HepG2 (cell line): ENCODE data around the gene ARL14EP. TPM values are rescaled to one million over a fixed set of nuclear protein-coding genes. Genes with fewer than 3 reads are reported as not detected.

Experiments used
- ATAC-seq: fragments of 200-7000 bp; cut with Tn5 transposase; 3 replicates; pipeline ENCODE4 v1.9.1; 2020; ENCODE audit warnings: mild to moderate bottlenecking, moderate library complexity
- BruUV-seq: library from RNA; stranded (reverse); fragments of 400-500 nt; replicated peaks from 2 replicates; lab custom pipeline; 2021; lab: Mats Ljungman, UMichigan
- CTCF ChIA-PET: fragments of 300-600 bp; formaldehyde crosslinking; extraction: SDS; loops from one replicate; lab custom pipeline; 2021; ENCODE audit warnings: low total read pairs, inconsistent platforms, low intra/inter-chr PET ratio; lab: Yijun Ruan, JAX
- POLR2A ChIA-PET: fragments of 350-600 bp; sonication (Branson Sonifier 250); formaldehyde crosslinking; loops from one replicate; lab custom pipeline; 2020; ENCODE audit warnings: antibody characterized with exemption, inconsistent platforms; lab: Yijun Ruan, JAX
- DNase-seq: peaks from one replicate; pipeline ENCODE4 v3.0.0-alpha.2; 2015; ENCODE audit warnings: low spot score
- FAIRE-seq: peaks from 3 replicates; lab custom pipeline; 2011; peaks lifted over from hg19 to GRCh38; lab: Jason Lieb, UNC
- H2AFZ ChIP-seq: one replicate; pipeline ENCODE4 v1.6.1; 2011; ENCODE audit warnings: low read length, inconsistent platforms
- H3K27ac ChIP-seq: fragments of 300-600 bp; 3 replicates; pipeline ENCODE4 v1.8.0; 2011; ENCODE audit warnings: mixed run types, mild to moderate bottlenecking, mixed read lengths, low read length, inconsistent platforms; ENCODE audit not compliant: insufficient read depth; ENCODE audit errors: extremely low read length
- H3K27me3 ChIP-seq, 2 experiments: fragments of 200-600 bp in 1 of 2; 2 replicates in 1 of 2; 3 replicates in 1 of 2; pipeline versions ENCODE4 v1.6.0 to v1.8.0; 2011; ENCODE audit warnings: low read length in 2 of 2, mild to moderate bottlenecking in 2 of 2, moderate library complexity in 2 of 2, inconsistent platforms in 1 of 2; ENCODE audit not compliant: insufficient read depth in 2 of 2, control insufficient read depth in 1 of 2
- H3K36me3 ChIP-seq, 2 experiments: fragments of 200-600 bp in 1 of 2; replicated peaks in 1 of 2; 2 replicates in 1 of 2; 3 replicates in 1 of 2; pipeline versions ENCODE4 v1.5.1 to v1.8.0; 2011; ENCODE audit warnings: low read length in 2 of 2, inconsistent platforms in 1 of 2; ENCODE audit not compliant: insufficient read depth in 2 of 2, control insufficient read depth in 1 of 2
- H3K4me1 ChIP-seq: 2 replicates; pipeline ENCODE4 v1.5.1; 2012; ENCODE audit warnings: low read length, inconsistent platforms; ENCODE audit not compliant: insufficient read depth
- H3K4me2 ChIP-seq: 2 replicates; pipeline ENCODE4 v1.6.0; 2011; ENCODE audit warnings: low read depth, low read length, inconsistent platforms
- H3K4me3 ChIP-seq, 3 experiments: fragments of 200-600 bp in 1 of 3; sonication (generic), shearing (Covaris generic) in 1 of 3; replicated peaks in 1 of 3; 2 replicates each; pipeline ENCODE4 v1.5.1; 2011 to 2016; ENCODE audit warnings: low read length in 3 of 3, inconsistent platforms in 2 of 3, low read depth in 2 of 3, mild to moderate bottlenecking in 2 of 3, control low read depth in 1 of 3, mixed read lengths in 1 of 3; ENCODE audit not compliant: insufficient read depth in 1 of 3
- H3K79me2 ChIP-seq: one replicate; pipeline ENCODE4 v1.6.1; 2011; ENCODE audit warnings: low read length, inconsistent platforms; ENCODE audit not compliant: insufficient read depth
- H3K9ac ChIP-seq: 2 replicates; pipeline ENCODE4 v1.6.0; 2011; ENCODE audit warnings: mild to moderate bottlenecking, low read depth, low read length, inconsistent platforms; ENCODE audit not compliant: insufficient read depth
- H3K9me3 ChIP-seq: 2 replicates; pipeline ENCODE4 v1.5.1; 2012; ENCODE audit warnings: mild to moderate bottlenecking, low read length
- H4K20me1 ChIP-seq: 2 replicates; pipeline ENCODE4 v1.6.0; 2011; ENCODE audit warnings: inconsistent platforms, mild to moderate bottlenecking, low read length, moderate library complexity; ENCODE audit not compliant: insufficient read depth
- FOSL2 ChIP-seq: sonication (generic); formaldehyde crosslinking; IDR thresholded peaks from 2 replicates; pipeline ENCODE4 v1.4.0; 2020; ENCODE audit warnings: missing genetic modification reagents
- HNRNPK ChIP-seq: fragments of 200-400 bp; formaldehyde crosslinking; IDR thresholded peaks from 2 replicates; pipeline ENCODE4 v1.6.1; 2018; ENCODE audit warnings: low read length, low read depth, moderate library complexity, mild to moderate bottlenecking; ENCODE audit not compliant: poor library complexity, severe bottlenecking
- MAF1 ChIP-seq: sonication (generic); formaldehyde crosslinking; IDR thresholded peaks from 2 replicates; pipeline ENCODE4 v1.5.0; 2020; ENCODE audit warnings: missing genetic modification reagents, borderline replicate concordance
- ONECUT2 ChIP-seq: sonication (generic); formaldehyde crosslinking; IDR thresholded peaks from 2 replicates; pipeline ENCODE4 v1.4.0; 2020; ENCODE audit warnings: missing genetic modification reagents
- PHF8 ChIP-seq: sonication (generic); formaldehyde crosslinking; IDR thresholded peaks from 2 replicates; pipeline ENCODE4 v1.5.0; 2020; ENCODE audit warnings: missing genetic modification reagents
- PITX1 ChIP-seq: sonication (generic); formaldehyde crosslinking; IDR thresholded peaks from 2 replicates; pipeline ENCODE4 v1.5.1; 2020; ENCODE audit warnings: mild to moderate bottlenecking, missing genetic modification reagents
- TEAD3 ChIP-seq: optimal IDR thresholded peaks from 2 replicates; pipeline ENCODE3; 2016; ENCODE audit warnings: borderline replicate concordance
- ZFP90 ChIP-seq: sonication (generic); formaldehyde crosslinking; IDR thresholded peaks from 2 replicates; pipeline ENCODE4 v1.8.0; 2022; ENCODE audit warnings: missing genetic modification reagents, mild to moderate bottlenecking, inconsistent platforms, borderline replicate concordance
- ZNF24 ChIP-seq: fragments of 450-650 bp; IDR thresholded peaks from 2 replicates; pipeline ENCODE4 v1.6.1; 2017; ENCODE audit warnings: antibody characterized with exemption, mild to moderate bottlenecking
- ZNF329 ChIP-seq: sonication (generic); formaldehyde crosslinking; IDR thresholded peaks from 2 replicates; pipeline ENCODE4 v1.9.0; 2021; ENCODE audit warnings: low read depth, mild to moderate bottlenecking, missing genetic modification reagents
- ZNF496 ChIP-seq: sonication (generic); formaldehyde crosslinking; IDR thresholded peaks from 2 replicates; pipeline ENCODE4 v1.8.1; 2023; ENCODE audit warnings: mild to moderate bottlenecking, moderate library complexity, missing genetic modification reagents; ENCODE audit not compliant: insufficient replicate concordance
- WGBS: methylation state at CpG from one replicate; pipeline ENCODE4 v1.1.6; 2017; ENCODE audit warnings: low lambda C conversion rate; 5-methylcytosine and 5-hydroxymethylcytosine counted together
- in situ Hi-C: cut with HindIII; loops from 2 replicates; pipeline ENCODE4 v1.10.0; 2017; ENCODE audit warnings: low pct_unique_long_range_greater_than_20kb; ENCODE audit not compliant: extremely low pct_ligation_motif_present
- intact Hi-C: fragments of 100-400 bp; cut with micrococcal nuclease; formaldehyde crosslinking; loops from one replicate; pipeline ENCODE4 v1.10.0; 2022; ENCODE audit not compliant: unreplicated experiment
- polyA plus RNA-seq, 8 experiments: library from polyadenylated mRNA; depleted of rRNA in 3 of 8; stranded (reverse) in 7 of 8; unstranded in 1 of 8; fragments of >200 nt; fragmentation: Illumina TruSeq in 4 of 8; extraction: Trizol in 4 of 8; gene quantifications; 2 replicates each; pipeline versions ENCODE4 v1.2.1 to v1.2.3, GENCODE V29; 2011 to 2016; ENCODE audit warnings: low read depth in 4 of 8, missing spikeins in 1 of 8, mixed read lengths in 1 of 8; ENCODE audit not compliant: insufficient read depth in 1 of 8
- total RNA-seq, 5 experiments: library from RNA; depleted of rRNA; stranded (reverse); fragments of >200 nt; fragmentation: Illumina TruSeq; extraction: Trizol; gene quantifications; 2 replicates each; pipeline ENCODE4 v1.2.3, GENCODE V29; 2016; ENCODE audit warnings: low read depth in 1 of 5
- TF ChIP-seq, protein P1 (sequence below): sonication (generic); formaldehyde crosslinking; IDR thresholded peaks from 2 replicates; pipeline ENCODE4 v1.5.0; 2020; ENCODE audit warnings: mild to moderate bottlenecking, missing genetic modification reagents, moderate library complexity
- TF ChIP-seq, protein P2 (sequence below), 2 experiments: IDR thresholded peaks; 2 replicates each; pipeline ENCODE4 v1.6.1; 2011 to 2012; ENCODE audit warnings: low read length in 2 of 2, borderline replicate concordance in 1 of 2, low read depth in 1 of 2, mild to moderate bottlenecking in 1 of 2, moderate library complexity in 1 of 2

Gene ARL14EP
- total and polyA plus RNA-seq, 2 of the 13 experiments (the other 11 are each of a cell fraction or from before 2014, with no cell fraction given), result 9.8 to 15.4 TPM

DNA sequence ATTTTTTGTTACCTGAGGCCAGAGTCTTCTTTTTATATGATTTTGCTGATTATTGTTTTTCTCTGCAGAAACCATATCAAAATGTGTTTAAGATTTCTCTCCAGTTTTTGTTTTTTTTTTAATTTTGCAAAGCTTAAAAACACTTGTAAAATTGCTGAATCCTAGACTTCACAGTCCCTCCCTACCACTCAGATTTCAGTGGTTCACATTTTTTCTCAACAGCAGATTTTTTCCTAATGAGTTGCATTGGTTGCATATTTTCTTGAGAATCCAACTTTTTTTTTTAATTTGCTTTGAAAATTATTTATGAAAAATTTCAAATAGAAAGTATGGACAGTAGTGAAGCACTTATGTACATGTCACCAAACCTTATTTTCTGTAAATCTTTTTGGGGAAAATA is 5.8 kb downstream of the ARL14EP start:
- H3K79me2 ChIP-seq, result peaks cover 28% of the 10 kb centered on the region
- POLR2A ChIA-PET, result no interaction called here
- BruUV-seq, result no TSS peak

DNA sequence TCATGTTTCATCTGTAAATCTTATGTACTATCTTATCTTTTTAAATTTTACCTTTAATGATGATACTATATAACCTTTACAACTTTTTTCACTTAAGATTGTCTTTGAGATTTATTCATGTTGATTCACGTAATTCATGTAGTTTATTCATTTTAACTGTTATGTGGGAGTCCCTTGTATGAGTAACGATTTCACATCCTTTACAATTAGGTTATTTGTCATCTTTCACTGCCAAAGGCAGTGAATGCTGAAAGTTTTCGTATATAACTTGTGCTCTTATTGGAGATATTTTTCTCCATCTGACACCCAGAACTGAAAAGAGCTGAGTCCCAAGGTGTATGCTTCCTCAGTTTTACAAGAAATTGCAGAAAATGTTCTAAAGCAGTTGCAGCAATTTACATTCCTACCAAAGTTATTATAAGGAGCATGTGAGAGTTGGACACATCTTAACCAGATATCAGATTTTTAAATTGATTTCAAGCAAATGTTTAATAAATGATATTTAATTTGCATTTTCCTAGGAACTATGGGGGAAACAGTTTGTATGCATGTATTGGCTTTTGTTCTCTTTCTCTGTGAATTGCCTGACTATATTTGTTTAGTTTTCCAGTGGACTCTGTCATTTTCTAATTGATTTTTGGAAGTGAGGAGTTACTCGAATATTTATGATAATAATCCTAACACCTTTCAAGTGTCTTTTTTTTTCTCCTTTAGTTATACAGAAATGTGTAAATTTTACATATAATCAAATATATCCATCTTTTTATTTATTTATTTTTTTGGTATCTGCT is 6.4 kb downstream of the ARL14EP start:
- ChIA-PET POLR2A (no interaction called here), CTCF (no interaction called here)
- Histone ChIP-seq H2AFZ (no peak overlapping the region), H3K4me1 (peaks cover 30% of the 10 kb centered on the region), H3K36me3 (peaks cover 0 to 13% of the 10 kb centered on the region in 2 experiments; a peak in 3 of 5 replicates), H3K9me3 (no peaks in the 10 kb centered on the region), H4K20me1 (no peaks in the 10 kb centered on the region; the same call in 1 of the 2 replicates), H3K27me3 (no peaks in the 10 kb centered on the region), H3K9ac (no peak overlapping the region), H3K4me3 (no peak overlapping the region), H3K27ac (no peak overlapping the region), H3K4me2 (no peak overlapping the region), H3K79me2 (peaks cover 24% of the 10 kb centered on the region)
- DNase-seq (no peak), FAIRE-seq (no peak), ATAC-seq (no peak)
- in situ Hi-C loops (loop anchor here (10.0 kb wide), 1 partner anchor 195 kb away; no protein-coding TSS in a partner anchor), intact Hi-C loops (no loop called here)
- no TSS peak for BruUV-seq
- 72% methylated on average over 4 of the region's 4 CpGs for WGBS
- TF ChIP-seq, protein P1, sequence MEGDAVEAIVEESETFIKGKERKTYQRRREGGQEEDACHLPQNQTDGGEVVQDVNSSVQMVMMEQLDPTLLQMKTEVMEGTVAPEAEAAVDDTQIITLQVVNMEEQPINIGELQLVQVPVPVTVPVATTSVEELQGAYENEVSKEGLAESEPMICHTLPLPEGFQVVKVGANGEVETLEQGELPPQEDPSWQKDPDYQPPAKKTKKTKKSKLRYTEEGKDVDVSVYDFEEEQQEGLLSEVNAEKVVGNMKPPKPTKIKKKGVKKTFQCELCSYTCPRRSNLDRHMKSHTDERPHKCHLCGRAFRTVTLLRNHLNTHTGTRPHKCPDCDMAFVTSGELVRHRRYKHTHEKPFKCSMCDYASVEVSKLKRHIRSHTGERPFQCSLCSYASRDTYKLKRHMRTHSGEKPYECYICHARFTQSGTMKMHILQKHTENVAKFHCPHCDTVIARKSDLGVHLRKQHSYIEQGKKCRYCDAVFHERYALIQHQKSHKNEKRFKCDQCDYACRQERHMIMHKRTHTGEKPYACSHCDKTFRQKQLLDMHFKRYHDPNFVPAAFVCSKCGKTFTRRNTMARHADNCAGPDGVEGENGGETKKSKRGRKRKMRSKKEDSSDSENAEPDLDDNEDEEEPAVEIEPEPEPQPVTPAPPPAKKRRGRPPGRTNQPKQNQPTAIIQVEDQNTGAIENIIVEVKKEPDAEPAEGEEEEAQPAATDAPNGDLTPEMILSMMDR (CRISPR knock-in tag), result no peak
- TF ChIP-seq, protein P2, sequence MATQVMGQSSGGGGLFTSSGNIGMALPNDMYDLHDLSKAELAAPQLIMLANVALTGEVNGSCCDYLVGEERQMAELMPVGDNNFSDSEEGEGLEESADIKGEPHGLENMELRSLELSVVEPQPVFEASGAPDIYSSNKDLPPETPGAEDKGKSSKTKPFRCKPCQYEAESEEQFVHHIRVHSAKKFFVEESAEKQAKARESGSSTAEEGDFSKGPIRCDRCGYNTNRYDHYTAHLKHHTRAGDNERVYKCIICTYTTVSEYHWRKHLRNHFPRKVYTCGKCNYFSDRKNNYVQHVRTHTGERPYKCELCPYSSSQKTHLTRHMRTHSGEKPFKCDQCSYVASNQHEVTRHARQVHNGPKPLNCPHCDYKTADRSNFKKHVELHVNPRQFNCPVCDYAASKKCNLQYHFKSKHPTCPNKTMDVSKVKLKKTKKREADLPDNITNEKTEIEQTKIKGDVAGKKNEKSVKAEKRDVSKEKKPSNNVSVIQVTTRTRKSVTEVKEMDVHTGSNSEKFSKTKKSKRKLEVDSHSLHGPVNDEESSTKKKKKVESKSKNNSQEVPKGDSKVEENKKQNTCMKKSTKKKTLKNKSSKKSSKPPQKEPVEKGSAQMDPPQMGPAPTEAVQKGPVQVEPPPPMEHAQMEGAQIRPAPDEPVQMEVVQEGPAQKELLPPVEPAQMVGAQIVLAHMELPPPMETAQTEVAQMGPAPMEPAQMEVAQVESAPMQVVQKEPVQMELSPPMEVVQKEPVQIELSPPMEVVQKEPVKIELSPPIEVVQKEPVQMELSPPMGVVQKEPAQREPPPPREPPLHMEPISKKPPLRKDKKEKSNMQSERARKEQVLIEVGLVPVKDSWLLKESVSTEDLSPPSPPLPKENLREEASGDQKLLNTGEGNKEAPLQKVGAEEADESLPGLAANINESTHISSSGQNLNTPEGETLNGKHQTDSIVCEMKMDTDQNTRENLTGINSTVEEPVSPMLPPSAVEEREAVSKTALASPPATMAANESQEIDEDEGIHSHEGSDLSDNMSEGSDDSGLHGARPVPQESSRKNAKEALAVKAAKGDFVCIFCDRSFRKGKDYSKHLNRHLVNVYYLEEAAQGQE (IDR thresholded peaks at IDR 0.05; ENCODE audit: borderline replicate concordance in 1 of 2, low read depth in 1 of 2, low read length in 2 of 2), result no peak
- TF ChIP-seq ZNF24 (no peak), FOSL2 (CRISPR knock-in tag) (no peak), PITX1 (no peak), ONECUT2 (CRISPR knock-in tag) (0 out of 2 replicates have a peak, but pooled peaks have one; percentile 28), TEAD3 (CRISPR knock-in tag) (no peak), HNRNPK (no peak), ZNF329 (no peak), ZFP90 (CRISPR knock-in tag) (no peak), PHF8 (CRISPR knock-in tag) (no peak)

More for the DNA sequence above, 5.8 kb downstream of the ARL14EP start:
- no peak overlapping the region for H2AFZ ChIP-seq
- no peaks in the 10 kb centered on the region for H3K27me3 ChIP-seq
- peaks cover 36% of the 10 kb centered on the region for H3K4me1 ChIP-seq
- no peak for TF ChIP-seq ZNF496 (CRISPR knock-in tag)
- TF ChIP-seq MAF1 (CRISPR knock-in tag), result no peak
- intact Hi-C loops, result no loop called here
- FAIRE-seq (no peak), ATAC-seq (no peak), DNase-seq (no peak)
- CTCF ChIA-PET, result no interaction called here
- H3K9ac ChIP-seq, result no peak overlapping the region
- H3K27ac ChIP-seq, result no peak overlapping the region
- H3K9me3 ChIP-seq, result no peaks in the 10 kb centered on the region
- in situ Hi-C loops, result loop anchor here (10.0 kb wide), 1 partner anchor 194 kb away; no protein-coding TSS in a partner anchor
- no peak overlapping the region for H3K4me2 ChIP-seq
- H3K4me3 ChIP-seq, result no peak overlapping the region
- no peaks in the 10 kb centered on the region; the same call in 1 of the 2 replicates for H4K20me1 ChIP-seq
- H3K36me3 ChIP-seq, result peaks cover 0 to 13% of the 10 kb centered on the region in 2 experiments; a peak in 3 of 5 replicates
